SK-MEL-5 (cell line): ENCODE measurements around the gene ESYT2. TPM values are rescaled to one million over a fixed set of nuclear protein-coding genes. Genes with fewer than 3 reads are reported as not detected.

Source experiments
- DNase-seq: peaks from one replicate; pipeline ENCODE4 v3.0.0-alpha.2; 2016; ENCODE audit warnings: low read depth, low spot score
- in situ Hi-C: cut with HindIII; loops from 2 replicates; pipeline ENCODE4 v1.10.0; 2016; ENCODE audit warnings: low sequenced_read_pairs, high pct_unique_total_duplicates, low pct_unique_long_range_greater_than_20kb
- total RNA-seq: library from RNA; depleted of rRNA; stranded (reverse); fragments of >200 nt; shearing (Covaris generic); gene quantifications from 2 replicates; pipeline ENCODE4 v1.2.3, GENCODE V29; 2014

ESYT2 gene
- total RNA-seq, 1 experiment from 2014 or later = 97.7 TPM

GRCh38 chr7:158815800-158816128 is 13.5 kb downstream of the ESYT2 start:
- in situ Hi-C loops = no loop called here

GRCh38 chr7:158815083-158815799 is 14.1 kb downstream of the ESYT2 start:
- in situ Hi-C loops = no loop called here

More at GRCh38 chr7:158815800-158816128, 13.5 kb downstream of the ESYT2 start:
- DNase-seq = no peak

GRCh38 chr7:158814637-158815036 is 14.7 kb downstream of the ESYT2 start:
- in situ Hi-C loops = no loop called here

More at GRCh38 chr7:158815083-158815799, 14.1 kb downstream of the ESYT2 start:
- DNase-seq = no peak

GRCh38 chr7:158812684-158813083 is 16.6 kb downstream of the ESYT2 start:
- in situ Hi-C loops = no loop called here

More at GRCh38 chr7:158814637-158815036, 14.7 kb downstream of the ESYT2 start:
- no peak for DNase-seq

GRCh38 chr7:158811894-158812293 is 17.4 kb downstream of the ESYT2 start:
- DNase-seq = no peak
- in situ Hi-C loops = no loop called here

More at GRCh38 chr7:158812684-158813083, 16.6 kb downstream of the ESYT2 start:
- no peak for DNase-seq

GRCh38 chr7:158811461-158811860 is 17.8 kb downstream of the ESYT2 start:
- in situ Hi-C loops = no loop called here
- no peak for DNase-seq

GRCh38 chr7:158810846-158811245 is 18.5 kb downstream of the ESYT2 start:
- in situ Hi-C loops = no loop called here
- no peak for DNase-seq

GRCh38 chr7:158809596-158809995 is 19.7 kb downstream of the ESYT2 start:
- in situ Hi-C loops = no loop called here
- no peak for DNase-seq

- in situ Hi-C loops = no loop called here
Measured at GRCh38 chr7:158808126-158808525, 21.2 kb downstream of the ESYT2 start.

GRCh38 chr7:158805937-158806336 is 23.4 kb downstream of the ESYT2 start:
- in situ Hi-C loops = no loop called here
- DNase-seq = no peak

More at GRCh38 chr7:158808126-158808525, 21.2 kb downstream of the ESYT2 start:
- no peak for DNase-seq

GRCh38 chr7:158805414-158805813 is 23.9 kb downstream of the ESYT2 start:
- DNase-seq = no peak
- in situ Hi-C loops = no loop called here

GRCh38 chr7:158804335-158804734 is 25.0 kb downstream of the ESYT2 start:
- DNase-seq = no peak
- in situ Hi-C loops = no loop called here

- in situ Hi-C loops = no loop called here
- DNase-seq = no peak
Measured at GRCh38 chr7:158803367-158803969, 25.8 kb downstream of the ESYT2 start.

- in situ Hi-C loops = no loop called here
- no peak for DNase-seq
Measured at GRCh38 chr7:158802535-158803366, 26.6 kb downstream of the ESYT2 start.

GRCh38 chr7:158798741-158799140 is 30.6 kb downstream of the ESYT2 start:
- DNase-seq = no peak
- in situ Hi-C loops = no loop called here

- DNase-seq = no peak
- in situ Hi-C loops = no loop called here
Measured at GRCh38 chr7:158796667-158797066, 32.6 kb downstream of the ESYT2 start.

- no peak for DNase-seq
- in situ Hi-C loops = no loop called here
Measured at GRCh38 chr7:158795272-158795671, 34.0 kb downstream of the ESYT2 start.

GRCh38 chr7:158791107-158791506 is 38.2 kb downstream of the ESYT2 start:
- no peak for DNase-seq
- in situ Hi-C loops = no loop called here
